Esophagus muscularis mucosa (tissue), 3 donors: ENCODE measurements around the gene SRA1.

Experiments
- POLR2AphosphoS5 ChIP-seq, 2 donors: sonication (generic); formaldehyde crosslinking; IDR thresholded peaks; one replicate each; pipeline ENCODE4 v1.6.1; 2017; ENCODE audit warnings: antibody characterized with exemption in 2 of 2
- TF ChIP-seq, protein P1 (sequence below), 3 experiments: fragments of 200-600 bp in 2 of 3; fragments of 450-650 bp in 1 of 3; sonication (generic) in 2 of 3; IDR thresholded peaks; one replicate each; pipeline ENCODE4 v1.5.1; 2017 to 2019; ENCODE audit warnings: antibody characterized with exemption in 3 of 3, mild to moderate bottlenecking in 2 of 3, moderate library complexity in 1 of 3

DNA sequence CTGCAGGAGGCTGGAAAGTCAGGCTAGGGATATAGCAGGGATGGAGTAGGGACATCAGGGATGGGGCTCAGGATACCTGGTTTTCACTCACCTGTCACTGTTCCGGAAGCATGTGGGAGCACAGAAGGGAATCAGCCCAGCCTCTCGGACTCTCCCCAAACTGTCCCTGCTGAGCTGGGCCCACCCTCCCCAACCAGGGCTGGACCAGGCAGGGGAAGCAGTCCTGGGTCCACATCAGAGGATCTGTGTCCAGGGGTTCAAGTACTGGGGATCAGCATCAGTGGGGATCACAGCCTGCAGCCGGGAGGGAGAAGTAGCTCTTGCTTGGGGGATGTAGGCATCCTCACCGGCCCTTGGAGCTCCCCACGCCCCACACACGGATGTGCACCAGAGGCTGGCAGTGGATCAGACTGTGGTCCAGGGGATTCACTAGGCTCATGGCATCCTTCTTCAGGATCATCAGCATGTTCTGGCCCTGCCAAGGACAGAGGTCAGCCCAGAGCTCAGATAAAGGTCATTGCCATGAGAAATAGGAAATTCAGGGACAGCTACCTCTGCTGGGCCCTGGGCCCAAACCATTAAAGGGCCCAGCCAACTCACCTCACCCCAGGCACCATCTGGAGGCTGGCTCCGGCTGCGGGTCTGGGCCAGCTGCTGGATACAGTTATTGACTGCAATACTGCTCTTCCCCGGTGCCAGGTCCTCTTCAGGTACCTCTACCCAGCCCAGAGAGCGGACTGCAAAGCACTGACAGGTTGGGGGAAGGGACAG, 4.7 kb upstream of the SRA1 start:
- TF ChIP-seq POLR2AphosphoS5 (IDR thresholded peaks at IDR 0.05), result no peak
- TF ChIP-seq, protein P1, sequence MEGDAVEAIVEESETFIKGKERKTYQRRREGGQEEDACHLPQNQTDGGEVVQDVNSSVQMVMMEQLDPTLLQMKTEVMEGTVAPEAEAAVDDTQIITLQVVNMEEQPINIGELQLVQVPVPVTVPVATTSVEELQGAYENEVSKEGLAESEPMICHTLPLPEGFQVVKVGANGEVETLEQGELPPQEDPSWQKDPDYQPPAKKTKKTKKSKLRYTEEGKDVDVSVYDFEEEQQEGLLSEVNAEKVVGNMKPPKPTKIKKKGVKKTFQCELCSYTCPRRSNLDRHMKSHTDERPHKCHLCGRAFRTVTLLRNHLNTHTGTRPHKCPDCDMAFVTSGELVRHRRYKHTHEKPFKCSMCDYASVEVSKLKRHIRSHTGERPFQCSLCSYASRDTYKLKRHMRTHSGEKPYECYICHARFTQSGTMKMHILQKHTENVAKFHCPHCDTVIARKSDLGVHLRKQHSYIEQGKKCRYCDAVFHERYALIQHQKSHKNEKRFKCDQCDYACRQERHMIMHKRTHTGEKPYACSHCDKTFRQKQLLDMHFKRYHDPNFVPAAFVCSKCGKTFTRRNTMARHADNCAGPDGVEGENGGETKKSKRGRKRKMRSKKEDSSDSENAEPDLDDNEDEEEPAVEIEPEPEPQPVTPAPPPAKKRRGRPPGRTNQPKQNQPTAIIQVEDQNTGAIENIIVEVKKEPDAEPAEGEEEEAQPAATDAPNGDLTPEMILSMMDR (IDR thresholded peaks at IDR 0.05), result no peak
